SKM-1 treated with dmso at 0.1 percent for 144 hours (cell line): ENCODE measurements around the gene MYH14.
"Not testable (repeated sequence)": the region's sequence is repeated elsewhere in the genome, so short reads cannot be mapped to it uniquely, and the experiment has no call there.

Experiments used
- DNase-seq: peaks from one replicate; lab custom pipeline; 2025; ENCODE audit not compliant: unreplicated experiment; lab: John Stamatoyannopoulos, UW

Gene MYH14

GRCh38 chr19:50330365-50331078 lies 127.1 kb downstream of the MYH14 start:
- no peak for DNase-seq

- no peak for DNase-seq
Measured at GRCh38 chr19:50331221-50331993, 128.0 kb downstream of the MYH14 start.

GRCh38 chr19:50331994-50332243 lies 128.5 kb downstream of the MYH14 start:
- DNase-seq, result no peak

GRCh38 chr19:50332244-50333038 lies 129.0 kb downstream of the MYH14 start:
- no peak for DNase-seq

DNA sequence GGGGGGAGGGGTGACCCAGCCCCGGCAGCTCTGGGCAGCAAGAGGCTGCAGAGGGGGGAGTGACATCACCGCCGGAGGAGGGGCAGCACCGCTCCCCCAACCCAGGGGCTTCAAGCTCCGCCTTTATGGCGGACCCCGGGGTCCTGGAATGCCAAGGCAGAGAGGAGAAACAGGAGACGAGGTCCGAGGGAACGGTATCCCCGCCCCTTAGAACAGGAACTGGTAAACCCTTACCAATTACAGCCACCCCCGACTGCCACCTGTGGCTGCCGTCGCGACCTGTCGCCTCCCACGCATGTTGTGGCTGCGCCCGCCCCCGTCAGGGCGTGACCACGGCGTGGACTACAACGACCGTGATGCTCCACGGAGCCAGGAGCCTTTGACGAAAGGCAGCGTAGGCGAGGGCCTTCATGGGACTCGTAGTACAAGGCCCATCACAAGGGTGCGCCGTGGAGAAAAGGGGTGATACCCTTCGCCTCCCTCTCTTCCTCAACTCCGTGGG lies 129.9 kb downstream of the MYH14 start:
- peak; percentile 66 for DNase-seq

DNA sequence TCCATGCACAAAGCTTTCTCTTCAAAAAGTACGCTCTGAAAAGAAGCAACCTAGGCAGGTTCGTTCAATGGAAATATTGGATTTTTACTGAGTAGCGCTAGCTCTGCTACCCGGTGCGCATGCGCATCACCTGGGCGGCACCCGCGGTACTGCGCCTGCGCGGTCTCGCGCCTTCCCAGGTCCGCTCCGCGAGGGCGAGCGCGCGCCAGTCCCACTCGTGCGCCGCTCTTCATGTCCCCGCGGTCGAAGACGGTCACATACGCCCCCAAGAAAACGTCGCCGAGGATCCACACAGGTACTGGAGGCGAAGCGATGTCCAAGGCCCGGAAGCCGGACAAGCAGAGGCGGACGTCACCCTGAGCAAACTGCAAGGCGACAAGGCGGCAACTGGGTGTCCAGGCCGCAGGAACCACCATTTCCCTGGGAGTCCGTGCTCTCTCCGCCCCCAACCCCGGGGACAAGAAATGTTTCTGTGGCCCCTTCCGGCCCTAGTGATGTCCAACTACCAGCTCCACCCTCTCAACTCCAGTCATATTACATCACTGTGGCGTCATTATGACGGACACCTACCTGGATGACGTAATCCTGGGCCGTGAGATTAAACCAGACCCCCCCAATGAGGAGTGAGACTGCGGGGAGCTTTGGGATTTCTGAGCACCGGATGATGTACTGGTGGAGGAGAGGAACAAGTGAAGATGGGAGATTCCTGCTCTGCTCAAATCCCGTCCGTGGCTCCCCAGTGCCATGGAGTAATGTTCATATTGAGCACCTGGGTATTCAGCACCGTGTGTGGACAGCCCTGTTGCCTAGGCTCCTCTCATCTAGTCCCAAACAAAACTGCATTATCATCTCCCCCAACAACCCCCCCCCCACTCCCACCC lies 130.6 kb downstream of the MYH14 start:
- DNase-seq, result no peak

GRCh38 chr19:50334741-50335421 lies 131.5 kb downstream of the MYH14 start:
- DNase-seq, result no peak

- DNase-seq, result not testable (repeated sequence)
Measured at GRCh38 chr19:50337031-50337430, 133.6 kb downstream of the MYH14 start.

DNA sequence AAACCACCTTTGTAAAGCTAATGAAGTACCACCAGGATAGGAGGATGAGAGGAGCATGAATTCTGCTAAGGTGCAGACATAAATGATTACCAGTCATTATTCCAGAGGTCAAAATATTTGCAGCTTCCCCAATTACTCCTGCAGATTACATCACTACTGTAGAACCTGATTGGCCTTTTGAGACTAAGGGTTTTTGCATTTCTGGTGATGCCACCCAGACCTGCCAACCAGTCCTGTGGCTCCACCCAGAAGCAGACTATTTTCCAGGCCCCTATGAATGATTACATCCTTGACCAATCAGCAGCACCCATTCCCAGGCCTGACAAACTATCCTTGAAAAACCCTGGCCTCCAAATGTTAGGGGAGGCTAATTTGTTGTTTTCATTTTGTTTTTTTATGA lies 136.9 kb downstream of the MYH14 start:
- DNase-seq, result no peak

DNA sequence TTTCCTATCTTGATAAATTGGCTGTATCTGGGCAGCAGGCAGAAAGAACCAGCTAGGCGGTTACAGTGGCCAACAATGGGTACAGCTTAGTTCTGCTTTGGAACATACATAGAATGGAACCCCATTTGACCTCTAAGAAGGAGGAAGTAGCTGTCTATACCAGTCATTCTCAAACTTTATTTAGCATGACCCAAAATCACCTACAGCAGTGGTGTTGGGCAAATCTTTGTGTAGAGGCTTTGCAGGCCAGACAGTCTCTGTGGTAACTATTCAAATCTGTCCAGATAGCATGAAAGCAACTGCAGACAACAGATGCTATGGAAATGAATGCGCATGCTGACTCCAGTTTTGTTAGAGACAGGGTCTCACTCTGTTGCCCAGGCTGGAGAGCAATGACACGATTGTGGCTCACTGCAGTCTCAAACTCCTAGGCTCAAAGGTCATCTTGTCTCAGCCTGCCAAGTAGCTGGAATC lies 137.7 kb downstream of the MYH14 start:
- peak; percentile 85 for DNase-seq

GRCh38 chr19:50344661-50345318 lies 141.4 kb downstream of the MYH14 start:
- peak; percentile 22 for DNase-seq

DNA sequence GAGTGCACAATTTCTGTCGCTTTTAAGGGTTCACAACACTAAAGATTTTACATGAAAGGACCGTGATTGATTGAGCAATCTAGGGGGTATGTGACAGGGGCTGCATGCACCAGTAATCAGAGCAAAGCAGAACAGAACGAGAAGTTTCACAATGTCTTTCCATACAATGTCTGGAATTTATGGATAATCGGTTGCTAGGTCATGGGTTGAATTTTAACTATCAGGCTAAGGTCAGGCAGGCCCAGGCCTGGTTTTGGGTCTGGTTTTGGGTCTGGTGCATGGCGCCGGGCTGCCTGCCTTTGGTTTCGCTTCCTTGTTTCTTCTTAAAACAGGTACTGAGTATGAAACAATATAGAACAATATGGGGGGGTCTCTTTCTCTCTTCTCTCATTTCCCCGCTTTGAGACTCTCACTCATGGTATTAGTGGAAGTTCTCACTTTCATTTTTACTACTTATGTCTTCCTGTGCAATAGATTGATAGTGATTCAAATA lies 143.7 kb downstream of the MYH14 start:
- not testable (repeated sequence) for DNase-seq

GRCh38 chr19:50349277-50350057 lies 146.0 kb downstream of the MYH14 start:
- DNase-seq, result no peak

- no peak for DNase-seq
Measured at GRCh38 chr19:50352242-50352641, 148.8 kb downstream of the MYH14 start.

- not testable (repeated sequence) for DNase-seq
Measured at GRCh38 chr19:50353487-50353880, 150.1 kb downstream of the MYH14 start.

DNA sequence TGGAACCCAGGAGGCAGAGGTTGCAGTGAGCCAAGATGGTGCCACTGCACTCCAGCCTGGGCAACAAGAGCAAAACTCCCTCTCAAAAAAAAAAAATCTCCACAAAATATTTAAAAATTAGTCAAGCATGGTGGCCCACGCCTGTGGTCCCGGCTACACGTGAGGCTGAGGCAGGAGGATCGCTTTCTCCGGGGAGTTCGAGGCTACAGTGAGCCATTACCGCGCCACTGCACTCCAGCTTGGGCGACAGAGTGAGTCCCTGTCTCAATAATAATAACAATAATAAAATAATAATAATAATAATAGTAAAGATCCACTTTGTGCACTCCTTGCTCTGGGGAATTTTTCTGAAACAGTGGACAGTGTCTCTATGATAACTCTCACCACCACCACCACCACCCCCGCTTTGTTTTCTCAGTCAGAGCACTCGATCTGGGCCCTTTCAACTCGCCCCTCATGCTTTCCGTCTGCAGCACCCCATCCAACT lies 153.3 kb downstream of the MYH14 start:
- DNase-seq, result no peak

- no peak for DNase-seq
Measured at GRCh38 chr19:50357178-50358100, 154.0 kb downstream of the MYH14 start.
